ENCODE data around the gene RAB40B.

RAB40B gene

DNA sequence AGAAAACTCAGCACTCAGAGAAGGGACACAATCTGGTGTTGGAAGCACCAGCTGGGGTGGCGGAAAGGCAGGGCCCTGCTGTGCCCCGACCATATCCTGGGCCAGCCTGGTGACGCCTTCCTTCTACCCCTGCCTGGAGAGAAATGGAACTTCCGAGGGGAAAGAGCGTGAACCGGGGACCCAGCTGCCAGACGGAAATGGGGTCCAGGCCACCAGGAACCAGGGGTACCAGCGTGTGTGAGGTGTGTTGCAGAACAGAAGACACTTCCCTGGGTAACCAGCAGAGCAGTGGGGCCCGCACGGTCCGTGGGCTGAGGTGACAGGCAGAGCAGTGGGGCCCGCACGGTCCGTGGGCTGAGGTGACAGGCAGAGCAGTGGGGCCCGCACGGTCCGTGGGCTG lies 6.8 kb downstream of the RAB40B start:
- DNase-seq = no peak

DNA sequence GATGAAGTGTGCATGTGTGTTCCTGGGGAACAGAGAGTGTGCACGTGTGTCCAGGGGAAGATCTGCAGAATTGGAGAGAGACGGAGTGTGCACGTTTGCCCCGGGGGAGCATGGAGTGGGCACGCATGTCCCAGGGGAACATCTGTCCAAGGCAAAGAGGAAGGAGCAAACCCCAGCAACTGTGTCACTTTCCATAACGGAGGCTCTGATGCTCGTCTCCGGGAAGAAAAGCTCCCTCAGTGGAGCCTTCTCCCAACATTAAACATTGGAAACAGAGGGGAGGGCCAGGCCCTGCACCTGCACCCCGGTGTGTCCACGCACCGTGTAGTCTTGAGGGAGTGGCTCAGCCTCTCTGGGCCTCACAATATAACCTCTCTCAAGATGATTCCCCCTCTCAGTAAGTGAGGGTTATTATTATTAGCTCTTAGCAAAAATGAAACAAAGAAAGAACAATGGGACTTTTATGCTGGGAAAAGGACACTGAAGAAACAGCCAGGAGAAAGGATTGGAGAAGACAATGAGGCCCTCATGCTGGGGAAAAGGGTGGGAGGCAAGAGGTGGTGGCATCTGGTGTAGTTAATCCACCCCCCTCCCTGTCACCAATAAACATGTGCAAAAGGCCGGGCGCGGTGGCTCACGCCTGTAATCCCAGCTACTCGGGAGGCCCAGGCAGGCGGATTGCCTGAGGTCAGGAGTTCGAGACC lies 7.6 kb downstream of the RAB40B start:
- no peak for DNase-seq

DNA sequence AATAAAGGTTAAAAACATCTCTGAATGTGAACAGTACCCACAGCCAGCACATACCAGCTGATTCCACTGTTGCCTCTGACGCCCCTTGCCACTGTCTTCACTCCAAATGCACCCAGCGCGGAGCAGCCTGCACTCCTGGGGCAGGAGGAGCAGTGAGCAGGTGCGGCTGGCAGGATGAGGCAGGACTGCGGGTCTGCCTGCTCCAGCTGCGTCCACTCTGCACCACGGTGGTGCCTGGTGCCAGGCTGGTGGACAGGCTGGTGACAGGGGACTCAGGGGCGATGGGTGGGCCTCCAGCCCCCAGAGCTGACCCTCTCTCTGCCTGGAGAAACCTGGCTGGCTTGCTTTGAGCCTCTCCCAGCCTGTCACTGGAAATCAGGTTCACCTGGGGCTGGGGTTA lies 9.4 kb downstream of the RAB40B start:
- no peak for DNase-seq

DNA sequence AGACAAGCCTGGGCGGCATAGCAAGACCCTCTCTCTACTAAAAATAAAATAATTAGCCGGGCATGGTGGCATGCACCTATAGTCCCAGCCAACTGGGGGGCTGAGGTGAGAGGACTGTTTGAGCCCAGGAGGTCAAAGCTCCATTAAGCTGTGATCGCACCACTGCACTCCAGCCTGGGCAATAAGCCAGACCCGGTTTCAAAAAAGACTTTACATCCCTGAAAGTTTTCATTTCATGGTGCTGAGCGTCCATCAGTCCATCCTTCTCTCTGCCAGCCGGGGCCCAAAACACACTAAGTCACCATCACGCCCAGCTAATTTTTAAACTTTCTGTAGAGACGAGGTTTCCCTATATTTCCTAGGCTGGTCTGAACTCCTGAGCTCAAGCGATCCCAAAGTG lies 10.6 kb downstream of the RAB40B start:
- DNase-seq = no peak

DNA sequence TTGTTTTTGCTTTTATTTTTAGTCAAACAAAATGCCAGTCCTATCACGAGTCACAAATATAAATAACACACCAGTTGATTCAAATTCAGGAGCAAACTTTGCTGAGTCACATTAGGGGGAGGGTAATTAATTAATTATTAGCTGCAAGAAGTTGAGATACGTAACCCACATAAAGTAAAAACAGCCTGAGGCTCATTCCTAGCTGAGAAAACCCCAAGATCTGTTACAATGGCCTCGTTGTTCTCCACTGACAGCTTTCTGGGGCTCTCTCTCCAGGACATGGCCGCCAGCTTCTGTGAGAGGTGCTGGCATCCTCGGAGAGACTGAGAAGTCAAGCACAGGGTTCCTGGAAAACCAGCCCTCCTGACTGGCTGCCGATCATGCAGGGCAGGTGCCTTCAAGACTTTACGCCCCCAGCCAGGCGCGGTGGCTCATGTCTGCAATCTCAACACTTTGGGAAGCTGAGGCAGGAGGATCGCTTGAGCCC lies 11.1 kb downstream of the RAB40B start:
- no peak for DNase-seq

DNA sequence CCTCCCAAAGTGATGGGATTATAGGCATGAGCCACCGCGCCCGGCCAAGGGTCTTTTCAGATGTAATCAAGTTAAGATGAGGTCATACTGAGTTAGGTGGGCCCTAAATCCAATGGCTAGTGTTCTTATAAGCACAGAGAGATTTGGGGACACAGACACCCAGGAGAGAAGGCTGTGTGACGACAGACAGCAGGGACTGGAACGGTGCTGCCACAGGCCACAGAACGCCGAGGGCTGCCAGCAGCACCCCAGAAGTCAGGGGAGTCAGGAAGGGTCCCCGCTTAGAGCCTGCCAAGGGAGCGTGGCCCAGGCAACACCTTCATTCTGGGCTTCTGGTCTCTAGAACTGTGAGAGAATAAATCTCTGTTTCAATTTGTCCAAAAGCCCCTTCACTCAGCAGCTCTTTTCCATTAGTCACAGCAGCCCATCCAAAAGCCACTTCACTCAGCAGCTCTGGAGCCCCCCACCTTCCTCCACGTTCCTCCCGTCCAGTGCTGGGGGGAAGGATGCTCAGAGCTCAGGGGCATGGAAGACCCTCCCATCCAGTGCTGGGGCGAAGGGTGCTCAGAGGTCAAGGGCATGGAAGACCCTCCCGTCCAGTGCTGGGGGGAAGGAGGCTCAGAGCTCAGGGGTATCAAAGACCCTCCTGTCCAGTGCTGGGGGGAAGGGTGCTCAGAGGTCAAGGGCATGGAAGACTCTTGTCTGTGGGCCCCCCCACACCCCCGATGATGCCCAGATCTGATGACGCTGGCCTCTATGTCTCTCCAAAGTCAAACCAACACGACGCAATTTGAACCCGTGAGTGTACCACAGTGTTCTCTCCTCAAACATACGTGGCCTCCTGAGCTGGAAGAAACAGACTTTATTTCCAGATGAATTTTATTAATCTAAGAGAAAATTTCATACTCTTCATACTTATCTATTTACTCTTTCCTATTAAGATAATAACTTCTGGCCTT lies 11.9 kb downstream of the RAB40B start:
- DNase-seq = no peak

GRCh38 chr17:82685291-82685690 lies 13.2 kb downstream of the RAB40B start:
- DNase-seq = no peak

DNA sequence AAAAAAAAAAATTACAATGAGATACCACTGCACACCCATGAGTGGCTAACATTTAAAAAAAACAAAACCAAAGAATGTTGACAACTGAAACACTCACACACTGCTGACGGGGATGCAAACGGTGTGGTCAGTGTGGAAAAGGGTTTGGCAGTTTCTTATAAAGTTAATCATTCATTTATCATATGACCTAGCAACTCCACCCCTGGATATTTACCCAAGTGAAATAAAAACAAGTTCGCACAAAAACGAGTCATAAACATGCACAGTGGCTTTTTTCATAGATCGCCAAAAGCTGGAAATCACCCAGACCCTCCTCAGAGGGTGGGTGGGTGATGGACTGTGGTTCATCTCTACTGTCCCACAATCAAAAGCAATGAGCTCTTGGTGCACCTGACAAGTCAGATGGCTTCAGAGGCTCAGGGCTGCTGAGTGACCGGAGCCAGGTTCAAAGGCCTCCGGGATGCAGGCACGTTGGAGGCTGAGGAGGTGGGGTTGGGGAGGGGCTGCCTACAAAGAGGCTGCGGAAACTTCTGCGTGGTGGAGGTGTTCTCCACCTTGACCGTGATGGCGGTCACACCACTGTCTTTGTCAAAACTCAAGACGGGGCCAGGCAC lies 14.2 kb downstream of the RAB40B start:
- DNase-seq = no peak

GRCh38 chr17:82683534-82683933 lies 15.0 kb downstream of the RAB40B start:
- no peak for DNase-seq

DNA sequence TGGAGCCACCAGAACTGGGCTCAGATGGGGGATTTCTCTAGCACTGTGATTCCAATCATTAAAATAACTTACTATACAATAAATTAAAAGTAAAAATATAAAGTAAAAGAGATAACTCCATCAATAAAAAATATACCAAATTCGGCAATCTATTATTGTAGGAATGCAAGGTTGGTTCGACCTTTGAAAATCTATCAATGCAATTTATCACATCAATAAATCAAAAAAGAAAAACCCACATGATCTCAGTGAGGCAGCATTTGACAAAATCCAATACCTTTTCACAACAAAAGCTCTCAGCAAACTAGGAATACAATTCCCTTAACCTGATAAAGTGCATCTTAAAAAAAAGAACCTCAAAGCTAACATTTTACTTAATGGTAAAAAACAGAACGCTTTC lies 17.0 kb downstream of the RAB40B start:
- no peak for DNase-seq

GRCh38 chr17:82679586-82680465 lies 18.7 kb downstream of the RAB40B start:
- DNase-seq = no peak

DNA sequence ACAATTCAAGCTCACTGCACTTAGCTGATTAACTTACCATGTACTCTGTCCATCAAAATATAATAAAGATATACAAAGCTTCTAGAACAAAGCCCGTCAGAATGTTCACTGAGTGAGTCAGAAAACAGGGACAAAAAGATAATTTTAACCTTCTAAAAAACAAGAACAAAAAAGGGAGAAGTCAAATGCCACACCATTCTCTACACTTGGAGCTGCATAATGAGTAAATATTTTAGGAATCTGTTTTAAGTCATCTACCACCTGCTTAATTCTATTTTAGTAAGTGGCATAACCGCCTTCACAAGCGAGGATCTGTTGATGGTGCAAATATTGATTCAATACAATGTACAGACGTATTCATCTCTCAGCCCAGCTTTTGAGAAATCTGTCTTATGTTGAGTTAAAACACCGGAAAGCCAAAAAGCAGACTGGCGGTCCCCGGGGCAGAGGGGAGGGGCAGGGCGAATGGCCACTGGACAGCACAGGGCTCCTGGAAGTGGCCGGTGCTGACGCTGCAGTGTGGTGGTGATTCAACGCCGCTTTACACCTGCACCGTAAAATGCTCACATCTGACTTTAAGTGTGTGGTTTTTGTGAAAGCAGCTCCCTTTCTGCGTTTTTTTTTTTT lies 20.1 kb downstream of the RAB40B start:
- no peak for DNase-seq

DNA sequence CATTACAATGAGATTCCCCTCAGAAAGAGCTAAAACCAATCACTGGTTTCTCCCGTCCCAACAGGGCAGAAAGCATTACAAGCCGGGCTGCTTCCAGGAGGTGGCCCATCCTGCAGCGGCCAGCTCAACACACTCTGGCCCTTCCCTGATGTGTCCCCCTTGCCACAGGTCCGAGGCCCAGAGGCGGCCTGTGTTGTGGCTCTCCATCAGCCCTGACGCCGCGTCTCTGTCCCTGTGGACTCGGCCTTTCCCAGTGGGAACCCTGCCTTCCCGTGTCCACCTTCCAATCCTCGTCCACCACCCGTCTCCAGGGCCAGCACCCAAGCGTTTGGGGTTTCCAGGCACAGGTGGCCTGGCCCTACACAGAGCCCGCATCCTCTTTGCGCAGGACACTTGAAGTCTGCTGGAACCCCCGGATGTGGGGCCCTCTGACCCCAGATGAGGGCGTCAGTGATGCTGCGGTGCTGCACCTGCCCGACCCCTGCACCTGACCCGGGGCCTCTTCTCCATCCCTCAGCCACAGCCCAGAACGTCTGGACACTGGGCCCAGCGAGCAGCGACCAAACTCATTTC lies 21.1 kb downstream of the RAB40B start:
- DNase-seq = no peak

GRCh38 chr17:82675476-82676245 lies 22.8 kb downstream of the RAB40B start:
- DNase-seq = no peak

- DNase-seq = no peak
Observed at GRCh38 chr17:82674656-82675475, 23.6 kb downstream of the RAB40B start.

- DNase-seq = no peak
Observed at GRCh38 chr17:82670661-82671450, 27.6 kb downstream of the RAB40B start.

GRCh38 chr17:82668631-82669099 lies 29.8 kb downstream of the RAB40B start:
- DNase-seq = peak; percentile 66

GRCh38 chr17:82668024-82668630 lies 30.4 kb downstream of the RAB40B start:
- DNase-seq = no peak

- DNase-seq = no peak
Observed at GRCh38 chr17:82667668-82668000, 30.9 kb downstream of the RAB40B start.
